ENCODE data around the gene RAD17.

GRCh38 chr5:69454460-69455249 is 85.0 kb downstream of the RAD17 start:
- TF ChIP-seq CTCF (IDR thresholded peaks at IDR 0.05) = no peak
- no peak for TF ChIP-seq POLR2A (IDR thresholded peaks at IDR 0.05)

All from esophagus squamous epithelium (tissue), 4 donors.